Endothelial cell of umbilical vein (primary cell): ENCODE measurements around the gene CNST. TPM values are rescaled to one million over a fixed set of nuclear protein-coding genes. Genes with fewer than 3 reads are reported as not detected.
"Not testable (repeated sequence)": the region's sequence is repeated elsewhere in the genome, so short reads cannot be mapped to it uniquely, and the experiment has no call there.

Experiments
- BruUV-seq: library from RNA; stranded (reverse); fragments of 400-500 nt; replicated peaks from 2 replicates; lab custom pipeline; 2021; lab: Mats Ljungman, UMichigan
- CTCF ChIA-PET: fragments of 300-600, 350-600 bp; sonication (Branson Sonifier 250); formaldehyde crosslinking; loops from one replicate; lab custom pipeline; 2021; ENCODE audit warnings: antibody characterized with exemption, inconsistent platforms; lab: Charles Lee
- POLR2A ChIA-PET: fragments of 300-600, 350-600 bp; sonication (Branson Sonifier 250); formaldehyde crosslinking; loops from one replicate; lab custom pipeline; 2021; ENCODE audit warnings: antibody characterized with exemption, inconsistent platforms; lab: Charles Lee
- DNase-seq: peaks from one replicate; pipeline ENCODE4 v3.0.0-alpha.2; 2011; ENCODE audit warnings: low read depth, low spot score
- FAIRE-seq: peaks from 2 replicates; lab custom pipeline; 2011; peaks lifted over from hg19 to GRCh38; lab: Jason Lieb, UNC
- H2AFZ ChIP-seq: 2 replicates; pipeline ENCODE4 v1.6.0; 2012; ENCODE audit warnings: low read depth, low read length, control low read depth, inconsistent platforms
- H3K27ac ChIP-seq: 2 replicates; pipeline ENCODE4 v1.5.1; 2011; ENCODE audit warnings: low read depth, mild to moderate bottlenecking, control low read depth, low read length, moderate library complexity; ENCODE audit not compliant: insufficient read depth
- H3K27me3 ChIP-seq, 2 experiments: 2 replicates each; pipeline versions ENCODE4 v1.6.0 to v1.6.1; 2011; ENCODE audit warnings: low read length in 2 of 2, mixed read lengths in 1 of 2; ENCODE audit not compliant: control insufficient read depth in 2 of 2, insufficient read depth in 2 of 2
- H3K36me3 ChIP-seq, 2 experiments: 2 replicates in 1 of 2; 3 replicates in 1 of 2; pipeline ENCODE4 v1.5.1; 2011; ENCODE audit warnings: low read length in 2 of 2, mild to moderate bottlenecking in 1 of 2, moderate library complexity in 1 of 2; ENCODE audit not compliant: control insufficient read depth in 2 of 2, insufficient read depth in 2 of 2; ENCODE audit errors: extremely low read depth in 1 of 2
- H3K4me1 ChIP-seq: 3 replicates; pipeline ENCODE4 v1.5.1; 2011; ENCODE audit warnings: mild to moderate bottlenecking, low read length; ENCODE audit not compliant: control insufficient read depth, insufficient read depth; ENCODE audit errors: extremely low read depth
- H3K4me2 ChIP-seq: 2 replicates; pipeline ENCODE4 v1.6.1; 2011; ENCODE audit warnings: low read length, control low read depth, mixed read lengths; ENCODE audit not compliant: insufficient read depth
- H3K4me3 ChIP-seq, 3 experiments: fragments of 200-600 bp in 1 of 3; sonication (generic), shearing (Covaris generic) in 1 of 3; replicated peaks in 1 of 3; 2 replicates each; pipeline ENCODE4 v1.5.1; 2011 to 2016; ENCODE audit warnings: control low read depth in 3 of 3, low read length in 3 of 3, mild to moderate bottlenecking in 2 of 3, inconsistent platforms in 1 of 3, low read depth in 1 of 3, moderate library complexity in 1 of 3; ENCODE audit not compliant: insufficient read depth in 1 of 3
- H3K79me2 ChIP-seq: 2 replicates; pipeline ENCODE4 v1.6.0; 2012; ENCODE audit warnings: low read length, inconsistent platforms; ENCODE audit not compliant: control insufficient read depth, insufficient read depth
- H3K9ac ChIP-seq: replicated peaks from 2 replicates; pipeline ENCODE3; 2011; ENCODE audit warnings: low read length, control low read depth; ENCODE audit not compliant: insufficient read depth; ENCODE audit errors: extremely low read depth
- H3K9me1 ChIP-seq: replicated peaks from 3 replicates; pipeline ENCODE4 v1.6.0; 2011; ENCODE audit warnings: mild to moderate bottlenecking, low read length; ENCODE audit not compliant: control insufficient read depth, insufficient read depth; ENCODE audit errors: extremely low read depth
- H3K9me3 ChIP-seq: replicated peaks from 2 replicates; pipeline ENCODE4 v1.5.1; 2012; ENCODE audit warnings: low read length, inconsistent platforms; ENCODE audit not compliant: control insufficient read depth, insufficient read depth
- H4K20me1 ChIP-seq: replicated peaks from 2 replicates; pipeline ENCODE3; 2011; ENCODE audit warnings: mild to moderate bottlenecking, low read length; ENCODE audit not compliant: control insufficient read depth, insufficient read depth; ENCODE audit errors: extremely low read depth
- CTCF ChIP-seq, 2 donors: IDR thresholded peaks; 1 replicate in 1 of 2; 2 replicates in 1 of 2; pipeline ENCODE4 v1.5.1; 2011; ENCODE audit warnings: low read length in 2 of 2, mild to moderate bottlenecking in 2 of 2, moderate library complexity in 2 of 2, control low read depth in 1 of 2, inconsistent platforms in 1 of 2, low read depth in 1 of 2; ENCODE audit not compliant: insufficient read depth in 1 of 2; ENCODE audit errors: extremely low read depth in 1 of 2
- FOS ChIP-seq: IDR thresholded peaks from 2 replicates; pipeline ENCODE4 v1.6.1; 2011; ENCODE audit warnings: mild to moderate bottlenecking, low read length, moderate library complexity, borderline replicate concordance; ENCODE audit not compliant: insufficient read depth
- GATA2 ChIP-seq: IDR thresholded peaks from 2 replicates; pipeline ENCODE4 v1.7.0; 2011; ENCODE audit warnings: low read depth, mild to moderate bottlenecking, moderate library complexity, mixed read lengths, low read length; ENCODE audit not compliant: insufficient read length, insufficient read depth
- MAX ChIP-seq: IDR thresholded peaks from 2 replicates; pipeline ENCODE4 v1.6.1; 2011; ENCODE audit not compliant: insufficient read depth, insufficient read length
- dilution Hi-C: fragments of 300-500 bp; cut with MboI; formaldehyde crosslinking; loops from one replicate; pipeline ENCODE4 v1.15.0; 2019; ENCODE audit warnings: low sequenced_read_pairs; ENCODE audit not compliant: extremely low pct_ligation_motif_present
- intact Hi-C: fragments of 100-400 bp; cut with micrococcal nuclease; formaldehyde crosslinking; loops from one replicate; pipeline ENCODE4 v1.10.0; 2022
- polyA plus RNA-seq, 4 experiments: library from polyadenylated mRNA; depleted of rRNA in 3 of 4; stranded (reverse) in 3 of 4; unstranded in 1 of 4; fragments of >200 nt; gene quantifications; 2 replicates each; pipeline versions ENCODE4 v1.2.1 to v1.2.3, GENCODE V29; 2011 to 2012; ENCODE audit warnings: missing spikeins in 1 of 4
- total RNA-seq: library from RNA; stranded (reverse); gene quantifications from 2 replicates; pipeline ENCODE4 v1.2.3, GENCODE V29; 2021

The CNST gene
- total and polyA plus RNA-seq, 2 donors (not counting 3 experiments of a cell fraction or from before 2014, with no cell fraction given): 6.3 to 18.1 TPM

DNA sequence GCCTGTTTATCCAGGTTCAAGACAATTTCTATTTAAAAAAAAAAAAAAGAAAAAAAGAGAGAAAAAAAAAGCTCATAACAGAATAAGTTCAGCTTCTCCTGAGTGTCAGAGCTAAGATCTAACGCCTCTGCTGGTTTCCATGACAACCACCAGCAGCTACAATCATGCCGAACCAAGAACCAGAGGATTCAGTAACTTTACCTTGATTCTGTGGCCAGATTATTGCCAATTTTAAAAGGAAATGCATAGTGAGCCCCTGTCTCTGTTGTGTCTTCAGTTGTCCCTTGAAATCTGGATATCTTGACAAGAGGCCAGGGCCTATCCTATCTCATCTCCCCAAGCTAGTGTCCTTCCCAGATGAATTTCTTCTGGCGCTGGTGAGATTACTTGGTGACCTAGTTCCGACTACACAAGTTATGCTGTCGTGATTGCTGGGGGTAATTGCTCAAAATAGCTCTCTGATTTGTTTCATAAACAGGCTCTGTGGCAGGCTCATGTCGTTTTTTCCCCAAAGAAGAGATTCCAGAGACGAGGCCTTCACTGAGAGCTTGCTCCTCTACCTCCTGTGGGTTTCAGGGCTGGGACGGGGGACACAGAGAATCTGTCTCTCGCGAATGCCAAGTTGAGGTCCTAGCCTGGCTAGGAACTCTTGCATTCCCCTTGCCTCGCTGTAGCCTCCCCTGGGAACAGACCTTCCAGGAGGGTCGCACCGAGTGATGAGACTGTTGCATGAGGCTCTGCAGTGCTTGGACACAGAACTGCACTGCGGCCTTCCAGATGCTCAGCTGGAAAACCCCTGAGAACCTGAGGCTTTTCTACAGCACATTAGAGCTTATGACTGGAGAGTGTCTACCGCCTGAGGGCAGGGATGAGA is 125.6 kb downstream of the CNST start:
- dilution Hi-C loops: no loop called here
- FAIRE-seq: no peak

DNA sequence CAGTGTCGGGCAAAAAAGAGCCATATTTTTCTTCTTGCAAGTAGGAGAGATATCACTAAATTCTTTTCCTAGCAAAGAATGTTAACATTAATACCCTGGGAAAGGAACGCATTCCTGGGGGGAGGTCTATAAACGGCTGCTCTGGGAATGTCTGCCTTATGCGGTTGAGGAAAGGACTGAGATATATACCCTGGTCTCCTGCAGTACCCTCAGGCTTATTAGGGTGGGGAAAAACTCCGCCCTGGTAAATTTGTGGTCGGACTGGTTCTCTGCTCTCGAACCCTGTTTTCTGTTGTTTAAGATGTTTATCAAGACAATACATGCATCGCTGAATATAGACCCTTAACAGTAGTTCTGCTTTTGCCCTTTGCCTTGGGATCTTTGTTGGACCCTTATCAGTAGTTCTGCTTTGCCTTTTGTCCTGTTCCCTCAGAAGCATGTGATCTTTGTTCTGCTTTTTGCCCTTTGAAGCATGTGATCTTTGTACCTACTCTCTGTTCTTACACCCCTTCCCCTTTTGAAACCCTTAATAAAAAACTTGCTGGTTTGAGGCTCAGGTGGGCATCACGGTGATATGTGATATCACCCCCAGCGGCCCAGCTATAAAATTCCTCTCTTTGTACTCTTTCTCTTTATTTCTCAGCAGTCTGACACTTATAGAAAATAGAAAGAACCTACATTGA is 128.1 kb downstream of the CNST start:
- H3K4me2 ChIP-seq, CTCF ChIA-PET, H3K27ac ChIP-seq, H3K4me3 ChIP-seq, POLR2A ChIA-PET, H2AFZ ChIP-seq, intact Hi-C loops, H3K9me3 ChIP-seq, H3K27me3 ChIP-seq, dilution Hi-C loops, H3K36me3 ChIP-seq, H3K9me1 ChIP-seq, H3K9ac ChIP-seq, H4K20me1 ChIP-seq, BruUV-seq, FAIRE-seq, H3K79me2 ChIP-seq, H3K4me1 ChIP-seq, DNase-seq: not testable (repeated sequence)

More for the DNA sequence above, 125.6 kb downstream of the CNST start:
- H3K79me2 ChIP-seq: no peaks in the 10 kb centered on the region
- TF ChIP-seq MAX: no peak
- TF ChIP-seq CTCF (IDR thresholded peaks at IDR 0.05; ENCODE audit: extremely low read depth in 1 of 2, insufficient read depth in 1 of 2, low read depth in 1 of 2, low read length in 2 of 2): no peak
- TF ChIP-seq FOS: no peak
- no peak for TF ChIP-seq GATA2
- no TSS peak for BruUV-seq
- no peak overlapping the region for H3K9ac ChIP-seq
- no peaks in the 10 kb centered on the region for H3K36me3 ChIP-seq
- H4K20me1 ChIP-seq: no peaks in the 10 kb centered on the region
- no peak overlapping the region for H3K4me3 ChIP-seq
- intact Hi-C loops: no loop called here
- H3K9me1 ChIP-seq: no peaks in the 10 kb centered on the region
- no peak overlapping the region for H3K27ac ChIP-seq
- H3K9me3 ChIP-seq: no peaks in the 10 kb centered on the region
- ChIA-PET CTCF (interaction anchor here (1.1 kb wide), 1 partner anchor 186 kb away, joined by 7 read pairs; no protein-coding TSS in a partner anchor), POLR2A (no interaction called here)
- H3K4me1 ChIP-seq: peaks cover 4% of the 10 kb centered on the region
- no peak for DNase-seq
- no peaks in the 10 kb centered on the region for H3K27me3 ChIP-seq
- H2AFZ ChIP-seq: no peak overlapping the region
- H3K4me2 ChIP-seq: no peak overlapping the region
